Effector CD4-positive, alpha-beta T cell (primary cell): ENCODE data around the gene LDLRAD3.

Experiments used
- DNase-seq: peaks from one replicate; pipeline ENCODE4 v3.0.0-alpha.2; 2020

The LDLRAD3 gene

GRCh38 chr11:36258730-36259360, 315.0 kb downstream of the LDLRAD3 start:
- no peak for DNase-seq

GRCh38 chr11:36261094-36261493, 317.2 kb downstream of the LDLRAD3 start:
- DNase-seq, result no peak

- no peak for DNase-seq
These were observed 320.4 kb downstream of the LDLRAD3 start for GRCh38 chr11:36264011-36264972.

GRCh38 chr11:36264973-36265344, 321.1 kb downstream of the LDLRAD3 start:
- DNase-seq, result no peak

GRCh38 chr11:36265793-36266628, 322.1 kb downstream of the LDLRAD3 start:
- DNase-seq, result peak; percentile 37

DNA sequence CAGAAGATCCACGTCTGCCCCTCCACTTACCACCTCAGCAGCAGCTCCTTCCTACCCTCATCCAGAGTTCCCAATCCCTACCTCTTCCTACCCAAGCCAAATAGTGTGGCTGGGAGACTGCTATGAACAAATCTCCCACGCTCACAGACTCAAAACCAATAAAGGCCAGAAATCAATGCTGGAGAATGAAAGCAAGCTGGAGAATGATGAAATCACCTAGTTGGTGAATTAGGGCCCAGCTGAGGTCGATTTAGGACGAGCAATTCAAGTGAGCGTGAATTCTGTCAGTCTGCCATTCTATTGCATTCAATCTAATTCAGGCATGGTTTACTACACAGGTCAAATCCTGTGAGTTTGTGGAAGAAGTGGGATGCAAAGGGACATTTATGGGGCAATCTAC, 322.9 kb downstream of the LDLRAD3 start:
- DNase-seq, result no peak

DNA sequence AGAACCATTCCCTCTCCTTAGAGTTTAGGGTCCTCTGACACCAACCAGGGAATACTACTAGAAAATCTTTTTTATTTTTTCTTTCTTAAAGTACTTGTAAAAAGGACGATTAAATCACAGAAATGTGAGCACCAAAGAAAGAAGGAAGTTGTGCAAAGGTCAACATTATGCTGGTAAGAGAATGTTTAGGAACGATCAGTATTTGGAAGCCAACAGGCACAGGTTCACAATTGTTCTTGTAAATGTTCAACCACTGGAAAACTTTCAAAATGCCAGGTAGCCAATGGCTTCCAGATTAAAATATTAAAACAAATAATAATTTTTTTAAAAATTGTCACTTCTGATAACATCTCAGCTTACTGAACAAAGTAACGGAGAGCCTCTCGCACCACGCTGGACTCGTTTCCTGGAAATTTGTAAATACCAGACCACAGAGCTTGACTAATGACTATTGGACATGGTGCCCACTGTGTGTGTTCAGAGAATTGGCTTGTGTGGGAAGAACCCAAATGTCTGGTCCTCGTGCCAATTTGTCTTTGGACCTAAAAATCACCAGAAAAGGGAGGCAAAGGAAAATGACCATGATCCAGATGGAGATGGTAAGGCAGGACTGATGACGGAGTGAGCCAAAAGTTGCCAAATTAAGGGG, 324.6 kb downstream of the LDLRAD3 start:
- no peak for DNase-seq

DNA sequence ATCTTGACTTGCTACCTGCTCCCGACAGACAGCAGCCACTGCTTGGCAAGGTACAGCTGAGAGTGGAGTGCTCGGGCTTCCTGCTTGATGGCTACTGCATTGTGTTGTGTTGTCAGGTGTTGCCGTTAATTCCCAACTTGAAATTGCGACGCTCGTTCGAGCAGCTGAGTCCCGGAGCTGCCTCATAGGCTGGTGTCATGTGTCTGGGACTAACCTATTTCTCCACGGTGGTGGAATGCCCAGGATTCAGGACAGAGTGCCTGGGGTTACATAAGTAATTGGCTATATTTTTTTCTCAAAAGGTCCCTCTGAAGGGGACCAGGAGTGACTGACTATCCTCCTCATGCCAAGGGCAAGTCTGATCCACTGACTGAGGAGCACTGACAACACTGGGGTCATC, 326.8 kb downstream of the LDLRAD3 start:
- DNase-seq, result no peak

DNA sequence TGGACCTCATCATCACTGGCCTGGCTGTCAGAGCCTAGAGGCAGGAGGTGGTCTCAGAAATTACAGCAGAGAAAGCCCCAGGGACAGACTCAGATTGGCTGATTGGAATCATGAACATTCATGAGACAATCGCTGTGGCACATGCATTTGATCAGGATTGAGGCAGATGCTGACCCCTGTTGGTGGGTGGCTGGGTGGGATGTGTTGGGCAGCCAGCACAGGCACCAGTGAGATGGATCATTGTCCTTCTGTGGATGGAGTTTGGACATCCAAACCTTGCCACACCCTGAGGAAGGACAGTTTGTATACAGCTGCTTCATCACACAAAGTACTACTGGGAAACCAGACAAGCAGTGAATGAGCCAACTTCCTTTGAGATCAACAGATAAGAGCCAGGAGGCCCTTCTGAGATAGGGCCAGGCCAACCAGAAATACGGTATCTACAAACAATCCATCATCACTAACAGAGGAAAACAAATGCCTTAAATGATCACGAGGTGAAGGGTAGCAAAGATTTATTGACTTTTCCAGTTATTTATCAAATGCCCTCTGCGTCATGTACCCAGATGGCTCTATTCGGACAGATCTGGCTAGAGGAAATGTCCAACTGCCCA, 328.0 kb downstream of the LDLRAD3 start:
- DNase-seq, result no peak

DNA sequence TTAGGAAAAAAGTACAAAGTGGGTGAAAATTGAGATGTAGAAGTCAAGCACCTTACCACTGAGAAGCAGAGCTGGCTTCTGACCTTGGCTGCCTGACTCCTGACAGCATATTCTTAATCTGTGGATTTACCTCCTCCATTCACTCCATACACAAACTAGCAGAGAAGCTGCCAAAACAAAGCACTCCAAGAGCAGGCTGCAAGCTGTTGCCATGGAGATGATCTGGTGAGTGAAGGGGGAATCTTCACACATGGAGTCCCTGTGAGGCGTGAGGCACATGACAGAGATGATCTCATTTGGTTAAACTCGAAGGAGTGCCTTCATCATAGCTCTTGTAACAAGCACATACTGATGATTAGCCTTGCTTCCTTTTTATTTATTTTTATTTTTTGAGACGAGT, 329.2 kb downstream of the LDLRAD3 start:
- no peak for DNase-seq

DNA sequence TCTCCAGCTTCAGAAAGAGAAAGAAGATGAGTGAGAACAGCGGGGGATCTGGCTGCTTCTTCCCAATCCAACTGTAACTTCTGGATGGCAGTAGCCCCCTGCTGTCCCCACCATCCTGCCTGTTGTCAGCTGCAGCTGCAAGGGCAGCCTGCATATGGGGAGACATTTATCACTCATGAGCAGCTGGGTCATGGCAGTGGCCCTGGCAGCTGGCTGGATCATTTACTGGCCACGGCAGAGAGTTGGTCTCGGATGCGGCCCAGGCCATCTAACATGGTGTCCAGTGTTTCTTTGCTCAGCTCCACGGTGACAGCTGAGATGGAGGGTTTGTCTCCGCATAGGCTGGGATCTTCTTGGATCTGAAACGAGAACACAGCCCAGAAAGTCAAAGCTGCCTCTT, 330.6 kb downstream of the LDLRAD3 start:
- no peak for DNase-seq

DNA sequence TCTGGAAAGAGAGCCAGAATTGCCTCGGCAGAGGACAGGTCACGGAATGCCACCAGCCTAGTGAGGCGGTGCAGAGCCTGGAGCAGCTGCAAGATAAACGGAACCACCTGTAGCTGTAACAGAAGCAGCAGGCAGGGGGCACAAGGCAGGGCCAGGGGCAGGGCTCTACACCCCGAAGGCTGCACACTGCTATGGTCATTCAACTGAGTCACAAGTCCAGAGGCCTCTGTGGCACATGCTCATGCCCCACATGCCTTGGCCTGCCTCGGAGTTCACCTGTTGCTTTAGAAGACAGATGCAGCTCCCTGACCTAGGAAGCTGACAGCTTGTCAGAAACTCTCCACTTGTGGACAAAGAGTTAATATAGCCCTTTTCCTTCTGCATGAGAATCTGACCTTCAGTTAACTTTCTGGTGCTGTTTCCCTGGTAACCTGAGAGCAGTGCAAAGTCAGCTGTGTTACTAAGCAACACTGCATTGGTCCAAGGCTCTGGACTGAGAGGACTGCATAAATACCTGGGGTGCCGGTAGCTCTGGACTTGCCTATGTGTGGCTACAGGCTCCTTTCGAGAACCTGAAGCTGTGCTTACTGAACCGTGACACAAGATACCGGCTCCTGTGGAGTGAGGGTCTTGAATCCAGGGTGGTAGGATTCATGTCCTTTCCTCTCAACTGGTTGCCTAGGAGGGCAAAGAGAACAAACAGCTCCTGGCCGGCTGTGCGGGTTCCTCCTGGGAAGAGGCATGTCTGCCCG, 334.8 kb downstream of the LDLRAD3 start:
- DNase-seq, result no peak

GRCh38 chr11:36280531-36280930, 336.7 kb downstream of the LDLRAD3 start:
- DNase-seq, result no peak
